Cardiac septum (tissue), 1 donor: ENCODE results near the gene MED27. TPM values are rescaled to one million over a fixed set of nuclear protein-coding genes. Genes with fewer than 3 reads are reported as not detected.

Experiments
- DNase-seq: peaks from one replicate; pipeline ENCODE4 v3.0.0-alpha.2; 2020; ENCODE audit warnings: low spot score
- intact Hi-C: fragments of 100-400 bp; cut with DNase I; formaldehyde crosslinking; loops from one replicate; pipeline ENCODE4 v1.14.0; 2022
- total RNA-seq: library from RNA; stranded (reverse); fragmentation: NEBNext Ultra II Directional; extraction: Animal tissue kit (Norgen Biotek cat#: 25700); gene quantifications from one replicate; pipeline ENCODE4 v1.2.1, GENCODE V29; 2021
- donor health status: DM: no; HTN: no; CAD: no.

Gene MED27
- total RNA-seq, 1 donor from 2014 or later: 19.2 TPM

DNA sequence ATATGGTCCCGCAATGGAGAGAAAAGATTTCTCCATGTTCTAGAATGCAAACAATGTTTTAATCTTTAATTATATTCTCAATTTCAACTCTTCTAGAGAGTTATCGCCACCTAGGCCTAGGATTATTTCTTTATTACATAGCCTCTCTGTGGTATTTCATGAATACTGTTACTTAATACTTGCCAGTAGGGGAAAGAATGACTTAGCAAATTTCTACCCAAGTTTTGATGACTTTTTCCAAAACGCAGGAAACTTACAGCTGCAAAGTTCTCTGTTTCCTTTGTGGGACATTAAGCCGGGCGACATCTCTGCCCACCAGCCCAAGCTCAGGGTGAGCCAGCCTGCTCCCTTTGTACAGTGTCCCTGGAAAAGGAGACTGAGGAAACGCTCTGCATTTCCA lies 73.8 kb downstream of the MED27 start:
- intact Hi-C loops: no loop called here
- DNase-seq: no peak

DNA sequence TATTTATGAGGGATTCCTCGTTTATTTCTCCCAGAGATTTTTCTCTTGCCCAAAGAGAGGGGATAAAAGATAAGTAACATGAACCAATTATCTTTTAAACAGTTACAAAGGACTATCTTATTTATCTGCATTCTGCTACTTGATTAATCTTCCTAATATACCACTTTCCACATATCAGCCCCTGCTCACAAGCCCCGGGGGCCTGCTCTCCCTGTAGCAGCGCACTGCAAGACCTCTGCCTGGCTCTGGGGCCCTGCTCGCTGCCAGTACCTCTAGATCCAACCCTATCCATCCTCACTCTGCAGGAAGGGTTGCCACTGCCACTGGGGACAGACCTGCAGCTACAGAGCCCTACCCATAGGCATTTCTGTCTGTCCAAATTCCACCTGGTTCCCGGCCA lies 75.3 kb downstream of the MED27 start:
- no peak for DNase-seq
- intact Hi-C loops: no loop called here

DNA sequence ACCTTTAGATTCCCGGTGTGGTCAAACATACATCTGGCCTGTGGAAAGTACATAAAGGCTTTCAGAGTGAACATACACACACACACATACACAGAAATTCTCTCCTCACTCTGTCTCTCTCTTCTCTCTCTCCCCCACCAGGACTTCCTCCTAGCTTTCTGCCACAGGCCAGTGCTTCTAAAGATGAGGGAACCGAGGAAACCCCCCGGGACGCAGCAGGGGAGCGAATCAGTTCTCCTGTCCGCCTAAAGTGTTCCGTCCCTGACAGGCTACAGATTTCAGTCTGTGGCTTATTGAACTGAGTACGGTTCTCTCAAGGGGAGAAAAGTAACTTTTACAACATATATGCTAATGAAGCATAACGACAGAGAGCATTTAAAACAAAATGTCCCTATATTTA lies 75.8 kb downstream of the MED27 start:
- intact Hi-C loops: no loop called here
- no peak for DNase-seq

DNA sequence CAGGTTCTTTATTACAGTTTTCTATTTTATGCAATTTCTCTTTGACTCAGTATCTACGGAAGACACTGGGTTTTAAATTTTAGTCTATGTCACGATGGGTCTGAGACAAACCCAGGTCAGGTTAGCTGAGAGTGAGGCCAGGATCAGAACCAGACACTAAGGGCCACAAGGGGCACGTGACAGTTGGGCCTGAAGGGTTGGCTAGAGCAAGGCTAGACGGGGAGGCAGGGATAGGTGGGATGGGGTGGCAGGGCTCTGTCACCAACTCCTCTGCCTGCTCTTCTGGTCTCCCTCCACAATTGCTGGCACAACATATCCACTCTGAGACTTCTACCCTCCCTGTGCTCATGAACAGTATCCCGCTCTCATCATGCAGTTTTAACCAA lies 76.4 kb downstream of the MED27 start:
- DNase-seq: no peak
- intact Hi-C loops: no loop called here

DNA sequence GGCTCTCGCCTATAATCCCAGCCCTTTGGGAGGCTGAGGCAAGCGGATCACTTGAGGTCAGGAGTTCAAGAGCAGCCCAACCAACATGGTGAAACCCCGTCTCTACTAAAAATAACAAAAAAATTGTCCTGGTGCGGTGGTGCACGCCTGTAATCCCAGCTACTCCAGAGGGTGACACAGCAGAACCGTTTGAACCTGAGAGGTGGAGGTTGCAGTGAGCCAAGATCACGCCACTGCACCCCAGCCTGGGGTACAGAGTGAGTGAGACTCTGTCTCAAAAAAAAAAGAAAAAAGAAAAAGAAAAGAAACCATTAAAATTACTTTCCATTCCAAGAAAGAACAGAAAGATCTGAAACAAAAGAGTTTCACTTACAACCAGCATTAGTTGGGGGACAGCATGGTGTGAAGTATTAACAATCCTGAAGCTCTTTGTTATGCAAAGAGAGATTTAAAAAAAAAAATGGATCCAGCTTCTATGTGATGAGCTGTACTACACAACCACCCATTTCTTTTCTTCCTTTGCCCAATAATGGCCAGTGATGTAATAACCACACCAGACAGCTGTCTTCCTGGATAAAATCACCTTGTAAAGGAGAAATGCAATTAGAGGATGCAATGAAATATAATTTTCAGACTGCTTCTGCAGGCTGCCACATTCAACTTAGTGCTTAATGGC lies 76.9 kb downstream of the MED27 start:
- intact Hi-C loops: no loop called here
- no peak for DNase-seq

DNA sequence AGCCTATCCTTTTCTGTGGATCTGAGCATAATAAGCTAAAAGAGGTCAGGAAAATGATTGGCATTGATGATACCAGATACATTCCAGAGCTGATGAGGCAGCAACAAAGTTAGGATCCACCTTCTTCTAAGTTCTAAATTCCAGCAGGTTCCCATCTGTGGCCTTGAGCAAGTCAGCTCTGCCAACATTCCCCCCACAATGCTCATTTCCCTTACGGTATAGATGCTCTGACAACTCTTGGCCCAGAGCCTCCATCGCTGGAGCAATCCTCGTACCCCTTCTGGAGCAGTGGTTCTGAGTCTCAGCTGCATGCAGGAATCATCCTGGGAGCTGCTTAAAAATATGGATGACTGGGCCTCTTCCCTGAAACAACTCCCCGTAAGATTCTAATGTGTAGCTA lies 78.1 kb downstream of the MED27 start:
- DNase-seq: no peak
- intact Hi-C loops: no loop called here

DNA sequence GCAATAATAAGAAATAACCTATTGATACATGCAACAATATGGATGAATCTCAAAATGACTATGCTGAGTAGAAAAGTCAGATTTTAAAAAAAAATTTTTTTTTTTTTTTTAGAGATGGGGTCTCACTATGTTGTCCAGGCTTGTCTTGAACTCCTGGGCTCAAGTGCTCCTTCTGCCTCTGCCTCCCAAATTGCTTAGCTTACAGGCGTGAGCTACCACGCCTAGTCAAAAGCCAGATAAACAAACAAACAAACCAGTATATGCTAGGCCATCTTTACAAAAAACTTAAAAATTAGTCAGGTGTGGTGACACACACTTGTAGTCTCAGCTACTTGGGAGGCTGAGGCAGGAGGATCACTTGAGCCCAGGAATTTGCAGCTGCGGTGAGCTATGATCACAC lies 79.0 kb downstream of the MED27 start:
- DNase-seq: no peak
- intact Hi-C loops: no loop called here

DNA sequence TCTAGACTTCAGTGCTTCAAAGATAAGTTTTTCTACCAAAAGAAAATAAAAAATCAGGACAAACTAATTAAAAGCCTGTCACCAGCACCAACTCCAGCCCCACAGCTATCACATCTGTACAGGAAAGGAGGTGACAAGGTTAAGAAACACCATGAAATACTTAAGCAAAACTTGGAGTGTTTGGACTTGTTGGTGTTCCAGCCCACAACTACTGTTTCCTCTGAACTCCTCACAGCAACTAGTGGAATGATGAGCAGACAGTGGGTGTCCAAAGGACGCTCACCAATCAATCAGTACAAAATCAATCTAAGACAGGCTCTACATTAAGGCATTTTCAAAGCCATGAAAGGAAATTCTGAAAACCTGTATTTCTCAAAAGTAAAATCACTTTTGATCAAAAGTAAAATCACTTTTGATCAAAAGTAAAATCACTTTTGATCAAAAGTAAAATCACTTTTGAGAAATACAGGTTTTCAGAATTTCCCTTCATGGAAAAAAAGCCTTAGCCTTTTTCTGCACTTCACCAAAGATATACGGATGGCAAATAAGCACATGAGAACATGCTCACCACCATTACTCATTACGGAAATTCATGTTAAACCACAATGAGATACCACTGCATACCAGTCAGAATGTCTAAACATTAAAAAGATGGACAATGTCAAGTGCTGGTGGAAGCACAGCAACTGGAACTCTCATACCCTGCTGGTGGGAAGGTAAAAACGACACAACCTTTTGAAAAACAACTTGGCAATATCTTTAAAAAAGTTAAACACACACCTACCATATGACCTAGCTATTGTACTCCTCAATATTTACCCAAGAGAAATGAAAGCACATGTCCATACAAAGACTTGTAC lies 79.7 kb downstream of the MED27 start:
- intact Hi-C loops: no loop called here
- DNase-seq: no peak

DNA sequence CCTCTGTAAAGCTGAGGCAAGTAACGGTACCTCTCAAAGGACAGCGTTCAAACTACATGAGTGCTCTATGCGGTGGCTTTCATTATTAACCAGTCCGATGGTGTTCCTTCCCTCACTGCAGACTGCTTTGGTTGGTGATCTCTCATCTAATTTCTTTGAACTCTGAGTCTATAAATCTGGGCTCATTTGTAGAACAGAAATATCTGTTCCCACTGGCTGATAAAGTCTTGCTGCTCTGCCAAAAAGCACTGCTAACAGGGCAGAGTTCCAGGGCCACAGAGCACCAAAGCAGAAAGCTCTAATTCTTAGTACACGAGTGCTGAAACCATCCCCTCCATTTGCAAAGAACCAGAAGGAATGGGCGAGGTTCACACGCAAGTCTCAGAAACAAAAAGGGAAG lies 81.9 kb downstream of the MED27 start:
- intact Hi-C loops: no loop called here
- no peak for DNase-seq

DNA sequence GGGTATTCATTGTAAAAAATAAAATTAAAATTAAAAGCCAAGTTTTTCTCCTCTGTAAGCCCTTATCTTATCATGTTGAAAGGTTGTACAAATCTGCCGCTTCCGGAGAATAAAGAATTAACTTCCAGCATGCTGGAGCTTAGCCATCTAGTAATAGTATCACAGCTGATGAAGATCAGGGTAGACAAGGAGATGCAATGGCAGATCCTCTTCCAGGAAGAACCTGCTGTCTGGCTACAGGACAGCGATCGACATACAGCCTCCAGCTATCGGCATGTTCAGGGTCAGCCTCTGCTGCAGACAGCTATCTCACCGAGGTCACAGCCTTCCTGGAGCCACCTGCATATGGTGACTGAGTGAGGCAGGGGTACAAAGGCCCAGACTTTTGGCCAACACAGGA lies 82.6 kb downstream of the MED27 start:
- intact Hi-C loops: no loop called here
- DNase-seq: no peak

DNA sequence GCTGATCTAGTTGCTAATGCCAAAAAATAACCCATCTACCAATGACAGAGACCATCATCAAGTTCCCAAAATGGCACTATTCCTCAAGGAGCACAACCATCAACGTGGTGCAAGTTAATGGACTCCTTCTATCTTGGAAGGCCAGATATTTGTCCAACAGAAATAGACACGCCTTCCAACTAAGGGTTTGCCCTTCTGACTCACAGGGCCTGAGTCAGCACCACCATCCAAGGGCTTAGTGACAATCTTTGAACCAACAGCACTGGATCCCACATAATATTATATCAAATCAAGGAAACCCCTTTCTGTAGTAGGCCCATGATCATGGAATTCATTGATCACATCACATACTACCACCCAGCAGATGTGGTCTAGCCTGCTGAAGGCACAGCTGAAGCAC lies 84.3 kb downstream of the MED27 start:
- intact Hi-C loops: no loop called here
- no peak for DNase-seq

DNA sequence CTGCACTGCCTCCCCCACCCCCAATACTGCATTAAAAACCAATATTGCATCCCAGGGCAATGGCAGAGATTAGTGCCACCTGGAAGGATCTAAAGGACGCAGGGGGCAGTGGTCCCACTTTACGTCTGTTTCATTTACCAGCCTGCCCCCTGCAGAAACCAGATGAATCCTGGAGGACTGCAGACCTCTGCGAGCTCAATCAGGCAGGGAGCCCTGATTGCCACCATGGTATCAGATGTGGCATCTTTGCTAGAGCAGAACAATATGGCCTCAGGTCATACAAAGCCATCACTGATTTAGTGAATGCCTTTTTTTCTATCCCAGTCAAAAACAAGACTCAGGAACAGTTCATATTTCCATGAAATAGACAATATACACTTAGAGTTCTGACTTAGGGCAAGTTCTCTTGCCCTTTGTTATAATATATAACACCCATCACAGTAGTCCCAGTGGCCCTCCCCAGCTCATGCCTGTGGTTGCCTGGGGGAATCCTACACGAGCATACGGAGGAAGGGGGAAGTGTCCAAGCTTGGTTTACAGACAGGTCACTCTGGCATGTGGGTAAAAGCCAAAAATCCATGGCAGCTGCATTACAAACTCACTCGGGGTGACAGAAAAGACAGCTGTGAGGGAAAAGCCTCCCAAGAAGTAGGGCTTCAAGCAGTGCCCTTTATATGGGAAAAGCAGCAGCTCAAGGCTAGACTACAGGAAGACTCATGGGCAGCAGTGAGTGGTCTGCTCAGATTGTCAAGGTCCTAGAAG lies 85.1 kb downstream of the MED27 start:
- DNase-seq: no peak
- intact Hi-C loops: no loop called here

DNA sequence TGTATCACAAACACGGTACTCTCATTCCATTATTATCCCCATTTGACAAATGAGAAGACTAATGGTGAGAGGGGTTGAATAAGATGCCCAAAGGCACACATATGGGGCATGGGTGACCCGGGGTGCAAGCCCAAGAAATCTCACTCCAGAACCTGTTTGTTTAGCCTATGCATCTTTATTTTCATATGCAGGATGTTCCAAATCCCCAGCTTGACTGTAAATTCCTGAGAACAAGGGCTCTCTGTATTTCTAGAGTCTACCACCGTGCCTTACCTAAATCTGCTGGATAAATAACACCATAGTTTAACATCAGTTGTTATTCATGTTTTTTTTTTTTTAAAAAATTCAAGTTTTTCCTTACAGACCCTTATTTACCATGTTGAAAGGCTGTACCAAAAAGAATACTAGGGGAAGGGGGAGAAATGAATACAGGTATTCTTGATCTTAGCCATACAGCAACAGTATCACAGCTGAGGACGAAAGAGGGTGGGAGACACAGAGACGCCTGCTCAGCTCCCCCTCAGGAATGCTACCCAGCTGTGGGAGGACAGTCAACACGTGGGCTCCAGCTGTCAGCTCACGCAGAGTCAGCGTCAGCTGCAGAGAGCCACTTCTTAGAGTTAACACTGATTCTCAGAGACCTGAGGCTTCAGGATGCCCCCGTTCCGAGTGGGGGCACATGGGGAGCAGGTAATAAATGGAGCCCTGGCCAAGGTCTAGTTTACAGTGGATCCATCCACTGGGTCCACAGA lies 86.6 kb downstream of the MED27 start:
- intact Hi-C loops: no loop called here
- no peak for DNase-seq

DNA sequence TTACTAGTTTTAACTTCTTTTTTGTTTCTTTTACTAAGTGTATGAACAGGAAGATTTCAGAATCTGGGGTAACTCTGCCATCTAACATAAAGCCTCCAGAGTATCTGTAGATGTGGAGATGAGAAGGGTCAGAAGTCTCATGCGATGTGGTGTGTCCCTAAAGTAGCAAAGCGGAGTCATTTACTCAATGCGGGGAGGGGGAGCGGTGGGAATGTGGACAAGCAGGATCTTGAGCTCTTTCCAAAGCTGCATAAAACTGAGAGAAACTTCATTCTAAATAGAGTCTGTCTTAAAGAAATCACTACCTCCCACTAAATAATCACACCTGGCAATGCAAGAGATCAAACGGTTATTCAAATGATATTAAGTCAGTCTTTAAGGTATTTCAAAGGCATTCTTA lies 92.4 kb downstream of the MED27 start:
- DNase-seq: no peak
- intact Hi-C loops: no loop called here

DNA sequence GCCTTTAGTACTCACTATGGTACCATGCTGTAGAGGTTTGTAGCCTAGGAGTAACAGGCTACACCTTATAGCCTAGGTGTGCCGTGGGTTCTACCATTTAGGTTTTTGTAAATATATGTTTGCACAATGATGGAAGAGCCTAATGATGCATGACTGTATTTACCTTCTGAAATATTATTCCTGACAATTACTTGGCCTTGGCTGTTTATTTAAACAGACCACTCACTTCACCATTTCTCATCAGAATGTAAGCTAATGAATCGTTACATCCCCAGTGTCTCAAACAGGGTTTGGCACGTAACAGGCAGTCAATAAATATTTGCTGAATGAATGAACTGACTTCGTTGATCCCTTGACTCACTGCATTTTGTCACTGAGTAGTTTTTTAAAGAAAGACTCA lies 93.1 kb downstream of the MED27 start:
- intact Hi-C loops: no loop called here
- DNase-seq: no peak

DNA sequence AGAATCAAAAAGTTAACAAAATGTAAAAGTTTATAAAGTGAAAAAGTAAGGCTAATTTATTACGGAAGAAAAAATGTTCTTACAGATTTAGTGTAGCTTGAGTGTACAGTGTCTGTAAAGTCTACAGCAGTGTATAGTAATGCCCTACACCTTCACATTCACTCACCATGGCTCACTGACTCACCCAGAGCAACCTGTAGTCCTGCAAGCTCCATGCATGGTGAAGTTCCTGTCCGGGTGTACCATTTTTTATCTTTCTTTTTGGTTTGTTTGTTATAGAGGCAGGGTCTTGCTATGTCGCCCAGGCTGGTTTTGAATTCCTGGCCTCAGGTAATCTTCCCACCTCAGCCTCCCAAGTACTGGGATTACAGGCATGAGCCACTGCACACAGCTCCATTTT lies 93.6 kb downstream of the MED27 start:
- DNase-seq: no peak
- intact Hi-C loops: no loop called here

DNA sequence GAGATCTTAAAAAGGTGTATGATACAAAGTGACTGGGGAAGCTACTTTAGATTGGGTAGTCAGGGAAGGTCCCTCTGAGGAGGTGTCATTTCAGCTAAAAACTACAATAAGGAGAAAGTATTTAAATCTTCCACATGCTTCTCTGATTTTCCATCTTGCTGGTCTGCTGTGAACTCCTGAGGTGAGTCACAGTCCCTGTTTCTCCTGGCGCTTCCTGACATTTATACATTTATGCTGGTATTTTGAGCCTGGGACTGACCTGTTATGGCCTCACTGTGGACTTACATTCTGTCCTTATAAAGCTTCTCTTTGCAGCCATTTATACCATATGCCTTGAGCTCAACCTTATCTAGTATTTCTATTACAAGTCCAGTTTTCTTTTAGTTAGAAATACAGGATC lies 95.1 kb downstream of the MED27 start:
- intact Hi-C loops: no loop called here

DNA sequence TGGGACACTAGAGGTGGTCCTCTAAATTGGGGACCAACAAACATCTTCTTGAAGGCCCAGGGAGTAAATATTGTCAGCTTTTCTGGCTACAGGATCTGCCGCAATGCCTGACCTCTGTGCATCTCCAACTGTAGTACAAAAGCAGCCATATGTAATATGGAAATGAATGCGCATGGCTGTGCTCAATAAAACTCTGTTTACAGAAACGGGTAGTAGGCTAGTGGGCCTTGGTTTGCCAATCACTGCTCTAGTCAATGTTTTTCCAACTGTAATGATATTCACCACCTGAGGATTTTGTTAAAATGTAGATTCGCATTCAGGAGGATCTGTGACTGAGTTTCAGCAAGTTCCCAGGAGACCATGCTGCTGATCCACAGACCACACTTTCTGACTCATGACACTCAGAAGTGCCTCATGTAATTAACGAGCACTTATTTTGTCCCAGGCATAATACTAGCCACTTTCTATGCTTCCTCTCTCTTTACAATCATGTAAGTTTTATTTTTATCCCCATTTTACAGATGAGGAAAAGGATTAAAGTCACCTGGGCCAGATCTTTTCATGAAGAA lies 96.9 kb downstream of the MED27 start:
- intact Hi-C loops: no loop called here
- no peak for DNase-seq

More for the DNA sequence above, 95.1 kb downstream of the MED27 start:
- no peak for DNase-seq

DNA sequence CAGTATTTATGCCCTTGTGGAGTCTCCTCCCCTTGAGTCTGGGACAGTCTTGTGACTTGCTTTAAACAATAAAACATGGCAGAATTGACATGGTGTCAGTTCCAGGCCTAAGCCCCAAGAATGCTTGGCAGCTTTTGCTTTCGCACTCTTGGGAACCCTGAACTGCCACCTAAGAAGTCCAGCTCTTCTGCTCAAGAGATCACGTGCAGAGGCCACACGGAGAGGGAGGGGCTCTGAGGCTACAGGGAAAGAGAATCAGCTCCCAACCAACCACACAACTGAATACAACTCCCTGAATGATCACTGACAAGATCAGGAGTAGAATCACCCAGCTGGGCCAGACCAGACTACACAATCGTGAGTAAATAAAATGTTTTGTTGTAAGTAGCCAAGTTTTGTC lies 97.6 kb downstream of the MED27 start:
- no peak for DNase-seq
- intact Hi-C loops: no loop called here
